ENCODE data around the gene MEGF11. TPM values are rescaled to one million over a fixed set of nuclear protein-coding genes. Genes with fewer than 3 reads are reported as not detected.

The MEGF11 gene
- total RNA-seq, 1 donor from 2014 or later: 0.25 TPM

DNA sequence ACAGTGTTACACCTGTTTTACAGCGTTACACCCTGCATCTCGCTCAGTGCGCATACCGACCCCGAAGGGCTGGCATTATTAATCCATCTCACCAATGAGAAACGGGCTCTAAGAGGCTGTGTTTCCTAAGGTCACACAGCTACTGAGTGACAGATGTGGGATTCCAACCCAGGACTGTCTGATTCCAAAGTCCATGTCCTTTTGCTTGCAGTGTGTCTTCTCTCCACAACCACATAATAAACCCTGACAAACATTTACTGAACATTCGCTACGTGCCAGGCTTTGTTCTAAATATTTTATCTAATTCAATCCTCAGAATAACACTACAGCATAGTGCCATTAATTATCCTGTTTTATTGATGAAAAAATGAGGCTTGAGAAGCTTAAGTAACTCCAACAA is 305.2 kb downstream of the MEGF11 start:
- H3K27me3 ChIP-seq: no peaks in the 10 kb centered on the region
- H3K9me3 ChIP-seq: no peaks in the 10 kb centered on the region
- TF ChIP-seq POLR2AphosphoS5 (IDR thresholded peaks at IDR 0.05; ENCODE audit: insufficient read depth in 1 of 2, low read depth in 1 of 2) (no peak), POLR2A (IDR thresholded peaks at IDR 0.05) (no peak)
- TF ChIP-seq, protein P1, sequence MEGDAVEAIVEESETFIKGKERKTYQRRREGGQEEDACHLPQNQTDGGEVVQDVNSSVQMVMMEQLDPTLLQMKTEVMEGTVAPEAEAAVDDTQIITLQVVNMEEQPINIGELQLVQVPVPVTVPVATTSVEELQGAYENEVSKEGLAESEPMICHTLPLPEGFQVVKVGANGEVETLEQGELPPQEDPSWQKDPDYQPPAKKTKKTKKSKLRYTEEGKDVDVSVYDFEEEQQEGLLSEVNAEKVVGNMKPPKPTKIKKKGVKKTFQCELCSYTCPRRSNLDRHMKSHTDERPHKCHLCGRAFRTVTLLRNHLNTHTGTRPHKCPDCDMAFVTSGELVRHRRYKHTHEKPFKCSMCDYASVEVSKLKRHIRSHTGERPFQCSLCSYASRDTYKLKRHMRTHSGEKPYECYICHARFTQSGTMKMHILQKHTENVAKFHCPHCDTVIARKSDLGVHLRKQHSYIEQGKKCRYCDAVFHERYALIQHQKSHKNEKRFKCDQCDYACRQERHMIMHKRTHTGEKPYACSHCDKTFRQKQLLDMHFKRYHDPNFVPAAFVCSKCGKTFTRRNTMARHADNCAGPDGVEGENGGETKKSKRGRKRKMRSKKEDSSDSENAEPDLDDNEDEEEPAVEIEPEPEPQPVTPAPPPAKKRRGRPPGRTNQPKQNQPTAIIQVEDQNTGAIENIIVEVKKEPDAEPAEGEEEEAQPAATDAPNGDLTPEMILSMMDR (IDR thresholded peaks at IDR 0.05): no peak
- H3K4me1 ChIP-seq: no peaks in the 10 kb centered on the region
- no peak for DNase-seq (ENCODE audit: extremely low spot score in 2 of 2)
- H3K27ac ChIP-seq: no peak overlapping the region
- no peak overlapping the region for H3K4me3 ChIP-seq
- H3K36me3 ChIP-seq: no peaks in the 10 kb centered on the region
- intact Hi-C loops (cut with DNase I): no loop called here

DNA sequence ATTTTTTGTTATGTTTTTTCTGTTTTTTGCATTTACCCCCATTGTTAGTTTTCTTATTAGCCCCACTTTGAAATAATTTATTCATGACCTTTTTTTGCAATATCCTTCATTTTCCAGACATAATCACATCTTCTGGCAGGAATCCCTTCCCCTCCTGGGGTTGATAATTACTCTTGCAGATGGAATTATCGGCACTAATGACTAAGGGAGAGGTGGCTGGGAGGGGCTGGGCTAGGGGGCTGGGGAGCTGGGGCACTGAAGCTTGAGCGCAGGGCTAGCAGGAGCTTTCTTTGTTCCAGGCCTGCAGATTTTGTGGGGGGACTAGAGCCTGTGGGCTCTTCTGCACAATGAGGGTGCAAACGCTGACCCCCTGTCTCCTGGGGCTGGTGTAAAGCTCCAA is 306.5 kb downstream of the MEGF11 start:
- no peaks in the 10 kb centered on the region for H3K27me3 ChIP-seq
- no peaks in the 10 kb centered on the region for H3K36me3 ChIP-seq
- no peak for DNase-seq (ENCODE audit: extremely low spot score in 2 of 2)
- TF ChIP-seq, protein P1 (IDR thresholded peaks at IDR 0.05): no peak
- TF ChIP-seq POLR2AphosphoS5 (IDR thresholded peaks at IDR 0.05; ENCODE audit: insufficient read depth in 1 of 2, low read depth in 1 of 2) (no peak), POLR2A (IDR thresholded peaks at IDR 0.05) (no peak)
- H3K9me3 ChIP-seq: no peaks in the 10 kb centered on the region
- intact Hi-C loops (cut with DNase I): no loop called here
- no peak overlapping the region for H3K4me3 ChIP-seq
- no peaks in the 10 kb centered on the region for H3K4me1 ChIP-seq
- H3K27ac ChIP-seq: no peak overlapping the region

DNA sequence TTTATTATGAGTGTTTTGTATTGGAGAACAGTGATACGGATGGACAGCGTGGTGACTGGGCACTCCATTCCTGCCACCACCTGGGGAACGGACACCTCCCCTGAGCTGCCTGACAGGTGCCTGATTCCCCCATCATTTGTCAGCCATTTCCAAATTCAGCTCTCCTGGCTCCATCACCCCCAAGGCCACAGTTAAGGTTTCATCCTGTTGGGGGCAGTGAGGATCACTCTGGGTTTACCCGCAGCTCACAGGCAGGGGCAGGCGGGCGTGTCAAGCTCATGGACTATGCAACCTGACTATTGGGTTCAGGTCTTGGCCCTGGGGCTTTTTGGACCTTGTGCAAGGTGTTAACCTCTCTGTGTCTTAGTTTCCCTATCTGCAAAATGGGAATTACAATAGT is 307.9 kb downstream of the MEGF11 start:
- Histone ChIP-seq H3K4me3 (no peak overlapping the region), H3K4me1 (no peaks in the 10 kb centered on the region), H3K9me3 (no peaks in the 10 kb centered on the region), H3K27me3 (no peaks in the 10 kb centered on the region), H3K36me3 (no peaks in the 10 kb centered on the region), H3K27ac (no peak overlapping the region)
- intact Hi-C loops (cut with DNase I): no loop called here
- TF ChIP-seq POLR2A (IDR thresholded peaks at IDR 0.05): no peak
- TF ChIP-seq, protein P1 (IDR thresholded peaks at IDR 0.05): no peak
- no peak for TF ChIP-seq POLR2AphosphoS5 (IDR thresholded peaks at IDR 0.05; ENCODE audit: insufficient read depth in 1 of 2, low read depth in 1 of 2)
- DNase-seq (ENCODE audit: extremely low spot score in 2 of 2): no peak

DNA sequence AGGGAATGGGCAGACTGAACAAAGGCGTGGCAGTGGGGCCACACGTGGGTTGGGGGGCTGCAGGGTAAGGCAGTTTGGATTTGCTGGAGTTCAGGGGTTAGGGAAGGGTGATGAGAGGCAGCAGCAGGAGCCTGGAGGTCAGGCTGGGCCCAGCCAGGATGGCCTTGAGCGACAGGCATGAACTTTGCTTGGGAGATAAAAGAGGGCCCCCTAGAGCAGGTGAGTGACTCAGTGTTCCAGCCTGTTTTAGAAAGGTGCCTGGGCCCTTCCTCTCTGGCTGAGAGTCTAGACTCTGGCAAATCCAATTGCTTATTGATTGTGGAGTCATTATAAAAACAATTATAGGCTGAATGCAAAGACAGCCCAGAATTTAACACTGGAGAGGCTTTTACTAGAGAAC is 309.1 kb downstream of the MEGF11 start:
- intact Hi-C loops (cut with DNase I): no loop called here
- H3K9me3 ChIP-seq: no peaks in the 10 kb centered on the region
- H3K36me3 ChIP-seq: no peaks in the 10 kb centered on the region
- H3K27me3 ChIP-seq: no peaks in the 10 kb centered on the region
- no peaks in the 10 kb centered on the region for H3K4me1 ChIP-seq
- no peak for DNase-seq (ENCODE audit: extremely low spot score in 2 of 2)
- H3K4me3 ChIP-seq: no peak overlapping the region
- no peak overlapping the region for H3K27ac ChIP-seq
- TF ChIP-seq, protein P1 (IDR thresholded peaks at IDR 0.05): no peak
- TF ChIP-seq POLR2A (IDR thresholded peaks at IDR 0.05): no peak
- TF ChIP-seq POLR2AphosphoS5 (IDR thresholded peaks at IDR 0.05; ENCODE audit: insufficient read depth in 1 of 2, low read depth in 1 of 2): no peak

DNA sequence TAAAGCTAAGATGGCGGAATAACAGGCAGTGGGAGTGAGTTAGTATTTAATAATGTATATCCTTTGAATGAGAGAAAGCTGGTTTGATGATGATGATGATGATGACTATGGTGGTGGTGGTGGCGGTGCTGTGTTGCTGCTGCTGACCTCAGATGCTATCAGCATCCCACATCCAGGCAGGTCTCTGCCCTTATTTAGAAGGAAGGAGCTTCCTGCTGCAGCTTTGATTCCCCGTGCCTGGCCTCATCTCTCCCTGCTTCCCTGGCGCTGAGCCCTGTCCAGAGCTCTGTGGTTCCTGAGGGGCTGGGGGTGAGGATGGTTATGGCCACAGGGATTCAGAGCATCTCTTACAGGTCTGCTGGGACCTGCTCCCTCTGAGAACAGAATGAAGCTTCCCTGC is 311.1 kb downstream of the MEGF11 start:
- Histone ChIP-seq H3K9me3 (no peaks in the 10 kb centered on the region), H3K4me3 (no peak overlapping the region), H3K27me3 (no peaks in the 10 kb centered on the region), H3K4me1 (no peaks in the 10 kb centered on the region), H3K36me3 (no peaks in the 10 kb centered on the region), H3K27ac (no peak overlapping the region)
- TF ChIP-seq POLR2AphosphoS5 (IDR thresholded peaks at IDR 0.05; ENCODE audit: insufficient read depth in 1 of 2, low read depth in 1 of 2) (no peak), POLR2A (IDR thresholded peaks at IDR 0.05) (no peak)
- TF ChIP-seq, protein P1 (IDR thresholded peaks at IDR 0.05): no peak
- intact Hi-C loops (cut with DNase I): no loop called here
- DNase-seq (ENCODE audit: extremely low spot score in 2 of 2): no peak
